Fibroblast of lung (primary cell): ENCODE measurements around the gene UBQLN1. TPM values are rescaled to one million over a fixed set of nuclear protein-coding genes. Genes with fewer than 3 reads are reported as not detected.

Experiments
- DNase-seq, 2 donors: peaks; one replicate each; pipeline versions ENCODE4 v3.0.0 to v3.0.0-alpha.2; 2010; ENCODE audit warnings: low read depth in 2 of 2
- H2AFZ ChIP-seq: 2 replicates; pipeline ENCODE4 v1.5.1; 2012; ENCODE audit warnings: low read length, control low read depth, inconsistent platforms
- H3K27ac ChIP-seq: 2 replicates; pipeline ENCODE4 v1.5.1; 2011; ENCODE audit warnings: low read length, control low read depth; ENCODE audit not compliant: insufficient read depth
- H3K27me3 ChIP-seq: 2 replicates; pipeline ENCODE4 v1.5.1; 2011; ENCODE audit warnings: mild to moderate bottlenecking, low read length; ENCODE audit not compliant: control insufficient read depth, insufficient read depth
- H3K36me3 ChIP-seq: 2 replicates; pipeline ENCODE4 v1.5.1; 2011; ENCODE audit warnings: low read length; ENCODE audit not compliant: control insufficient read depth, insufficient read depth
- H3K4me1 ChIP-seq: 2 replicates; pipeline ENCODE4 v1.5.1; 2011; ENCODE audit warnings: low read length; ENCODE audit not compliant: control insufficient read depth, insufficient read depth; ENCODE audit errors: extremely low read depth
- H3K4me2 ChIP-seq: 2 replicates; pipeline ENCODE4 v1.5.1; 2011; ENCODE audit warnings: low read length, control low read depth; ENCODE audit not compliant: insufficient read depth; ENCODE audit errors: extremely low read depth
- H3K4me3 ChIP-seq, 4 experiments: fragments of 200-600 bp in 1 of 4; sonication (generic) in 1 of 4; replicated peaks in 1 of 4; 2 replicates each; pipeline ENCODE4 v1.5.1; 2011 to 2016; ENCODE audit warnings: low read length in 4 of 4, low read depth in 3 of 4, mild to moderate bottlenecking in 3 of 4, control low read depth in 2 of 4, inconsistent platforms in 1 of 4, mixed read lengths in 1 of 4; ENCODE audit not compliant: insufficient read depth in 1 of 4; ENCODE audit errors: control extremely low read depth in 1 of 4
- H3K79me2 ChIP-seq: 2 replicates; pipeline ENCODE4 v1.5.1; 2012; ENCODE audit warnings: mild to moderate bottlenecking, low read length, inconsistent platforms; ENCODE audit not compliant: control insufficient read depth, insufficient read depth
- H3K9ac ChIP-seq: 2 replicates; pipeline ENCODE4 v1.5.1; 2011; ENCODE audit warnings: mild to moderate bottlenecking, low read length, control low read depth; ENCODE audit not compliant: insufficient read depth
- H3K9me3 ChIP-seq: 2 replicates; pipeline ENCODE4 v1.5.1; 2012; ENCODE audit warnings: low read depth, low read length; ENCODE audit not compliant: control insufficient read depth, insufficient read depth
- H4K20me1 ChIP-seq: 2 replicates; pipeline ENCODE4 v1.5.1; 2011; ENCODE audit warnings: low read length; ENCODE audit not compliant: control insufficient read depth, insufficient read depth; ENCODE audit errors: extremely low read depth
- EZH2 ChIP-seq: IDR thresholded peaks from 2 replicates; pipeline ENCODE4 v1.5.1; 2012; ENCODE audit warnings: low read length, control low read depth, mild to moderate bottlenecking; ENCODE audit errors: missing control alignments
- polyA plus RNA-seq, 2 donors: library from polyadenylated mRNA; depleted of rRNA in 1 of 2; stranded (reverse) in 1 of 2; unstranded in 1 of 2; fragments of >200 nt; gene quantifications; 2 replicates each; pipeline ENCODE4 v1.2.1, GENCODE V29; 2011 to 2012; ENCODE audit warnings: missing spikeins in 1 of 2
- total RNA-seq: library from RNA; depleted of rRNA; stranded (reverse); fragments of >200 nt; gene quantifications from 2 replicates; pipeline ENCODE4 v1.2.1, GENCODE V29; 2014
- TF ChIP-seq, protein P1 (sequence below), 2 donors: IDR thresholded peaks in 1 of 2; conservative IDR thresholded peaks in 1 of 2; 1 replicate in 1 of 2; 2 replicates in 1 of 2; pipeline ENCODE4 v1.5.1; 2011 to 2012; ENCODE audit warnings: low read length in 2 of 2, control low read depth in 1 of 2, inconsistent platforms in 1 of 2, low read depth in 1 of 2, mild to moderate bottlenecking in 1 of 2

Gene UBQLN1
- total and polyA plus RNA-seq, 2 donors (not counting 1 experiment from before 2014, with no cell fraction given), result 130 to 141 TPM

DNA sequence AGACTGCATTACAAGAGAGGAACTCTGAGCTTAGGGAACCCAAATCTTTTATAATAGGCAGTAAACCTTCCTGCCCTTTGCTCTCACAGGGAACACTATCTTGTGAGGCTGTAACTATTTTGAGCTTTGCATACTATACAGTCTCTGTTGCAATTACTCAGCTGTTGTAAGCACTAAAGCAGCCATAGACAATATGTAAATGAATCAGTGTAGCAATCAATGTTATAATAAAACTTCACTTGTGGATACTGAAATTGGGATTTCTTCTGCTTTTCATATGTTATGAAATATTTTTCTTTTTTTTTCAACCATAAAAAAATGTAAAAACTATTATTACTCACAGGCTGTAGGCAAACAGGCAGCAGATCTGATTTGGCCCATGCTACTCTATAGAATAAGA, 16.7 kb upstream of the UBQLN1 start:
- H2AFZ ChIP-seq, result no peak overlapping the region
- TF ChIP-seq, protein P1, sequence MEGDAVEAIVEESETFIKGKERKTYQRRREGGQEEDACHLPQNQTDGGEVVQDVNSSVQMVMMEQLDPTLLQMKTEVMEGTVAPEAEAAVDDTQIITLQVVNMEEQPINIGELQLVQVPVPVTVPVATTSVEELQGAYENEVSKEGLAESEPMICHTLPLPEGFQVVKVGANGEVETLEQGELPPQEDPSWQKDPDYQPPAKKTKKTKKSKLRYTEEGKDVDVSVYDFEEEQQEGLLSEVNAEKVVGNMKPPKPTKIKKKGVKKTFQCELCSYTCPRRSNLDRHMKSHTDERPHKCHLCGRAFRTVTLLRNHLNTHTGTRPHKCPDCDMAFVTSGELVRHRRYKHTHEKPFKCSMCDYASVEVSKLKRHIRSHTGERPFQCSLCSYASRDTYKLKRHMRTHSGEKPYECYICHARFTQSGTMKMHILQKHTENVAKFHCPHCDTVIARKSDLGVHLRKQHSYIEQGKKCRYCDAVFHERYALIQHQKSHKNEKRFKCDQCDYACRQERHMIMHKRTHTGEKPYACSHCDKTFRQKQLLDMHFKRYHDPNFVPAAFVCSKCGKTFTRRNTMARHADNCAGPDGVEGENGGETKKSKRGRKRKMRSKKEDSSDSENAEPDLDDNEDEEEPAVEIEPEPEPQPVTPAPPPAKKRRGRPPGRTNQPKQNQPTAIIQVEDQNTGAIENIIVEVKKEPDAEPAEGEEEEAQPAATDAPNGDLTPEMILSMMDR (conservative IDR thresholded peaks at IDR 0.05 in 1 of 2, IDR thresholded peaks at IDR 0.05 in 1 of 2; ENCODE audit: low read depth in 1 of 2, low read length in 2 of 2), result no peak
- no peak for TF ChIP-seq EZH2
- H3K4me3 ChIP-seq, result no peak overlapping the region
- DNase-seq, result no peak
- H3K27ac ChIP-seq, result no peak overlapping the region
- H4K20me1 ChIP-seq, result no peaks in the 10 kb centered on the region
- H3K9ac ChIP-seq, result no peak overlapping the region
- H3K27me3 ChIP-seq, result no peaks in the 10 kb centered on the region
- no peaks in the 10 kb centered on the region for H3K9me3 ChIP-seq
- no peaks in the 10 kb centered on the region for H3K4me1 ChIP-seq
- H3K79me2 ChIP-seq, result no peaks in the 10 kb centered on the region
- H3K4me2 ChIP-seq, result no peak overlapping the region
- H3K36me3 ChIP-seq, result no peaks in the 10 kb centered on the region

DNA sequence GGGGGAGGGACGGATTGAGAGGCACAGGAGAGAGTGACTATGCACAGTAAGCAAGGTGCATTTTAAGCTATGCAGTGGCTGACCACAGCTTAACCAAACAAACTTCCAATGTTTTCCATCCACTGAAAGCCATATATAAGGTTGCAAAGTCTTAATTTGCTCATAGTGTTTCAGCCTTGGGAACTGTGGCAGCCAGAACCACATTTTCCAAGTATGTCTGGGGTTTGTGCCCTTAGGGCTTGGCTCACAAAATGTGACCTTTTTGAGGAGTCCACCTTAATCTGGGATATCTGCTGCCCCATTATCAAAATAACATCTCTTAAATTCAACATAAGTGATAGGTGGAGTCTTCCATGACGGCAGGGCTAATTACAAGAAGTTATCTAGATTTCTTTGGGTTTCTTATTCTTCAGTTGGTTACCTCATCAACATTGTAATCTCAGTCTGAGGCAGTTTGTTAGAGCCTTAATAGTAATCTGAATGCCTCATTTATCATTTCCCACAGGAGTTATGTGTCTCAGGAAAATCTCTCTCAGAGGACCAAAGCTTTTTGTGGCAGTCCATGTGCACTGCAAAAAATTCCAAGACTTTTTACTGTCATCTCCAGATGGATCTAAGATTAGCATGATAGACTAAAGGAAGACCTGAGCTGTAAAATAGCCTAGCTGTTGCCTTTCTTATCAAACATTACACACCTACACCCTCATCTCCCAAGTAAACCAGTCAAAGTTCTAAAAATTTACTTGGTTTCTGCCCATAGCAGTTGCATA, 15.2 kb upstream of the UBQLN1 start:
- Histone ChIP-seq H3K4me1 (no peaks in the 10 kb centered on the region), H3K4me2 (no peak overlapping the region), H4K20me1 (no peaks in the 10 kb centered on the region), H3K36me3 (no peaks in the 10 kb centered on the region), H3K27ac (no peak overlapping the region), H3K9ac (no peak overlapping the region), H2AFZ (no peak overlapping the region), H3K79me2 (no peaks in the 10 kb centered on the region), H3K27me3 (no peaks in the 10 kb centered on the region), H3K4me3 (no peak overlapping the region), H3K9me3 (no peaks in the 10 kb centered on the region)
- TF ChIP-seq, protein P1 (conservative IDR thresholded peaks at IDR 0.05 in 1 of 2, IDR thresholded peaks at IDR 0.05 in 1 of 2; ENCODE audit: low read depth in 1 of 2, low read length in 2 of 2), result no peak
- no peak for TF ChIP-seq EZH2
- peak in 1 of 2 donors; percentile 27 for DNase-seq

DNA sequence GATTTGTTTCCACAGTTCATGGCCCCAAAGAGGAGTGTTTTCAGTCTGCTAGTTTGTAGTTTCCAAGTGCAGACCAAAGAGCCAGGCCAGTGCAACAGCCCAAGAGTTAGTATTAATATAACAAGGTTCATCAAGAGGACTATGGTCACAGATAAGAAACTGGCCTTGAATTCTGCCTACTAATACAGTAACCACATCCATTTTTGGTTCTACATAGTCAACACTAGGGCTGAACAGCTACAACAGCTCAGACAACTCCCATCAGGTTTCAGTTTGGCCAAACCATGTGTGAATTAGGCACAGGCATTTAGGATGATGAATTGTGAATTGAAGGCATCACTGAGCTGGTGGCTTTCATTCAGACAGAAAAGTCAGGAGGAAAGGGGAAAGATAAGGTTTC, 13.8 kb upstream of the UBQLN1 start:
- no peaks in the 10 kb centered on the region for H3K9me3 ChIP-seq
- H3K36me3 ChIP-seq, result no peaks in the 10 kb centered on the region
- DNase-seq, result no peak
- no peak overlapping the region for H2AFZ ChIP-seq
- no peaks in the 10 kb centered on the region for H4K20me1 ChIP-seq
- H3K27ac ChIP-seq, result no peak overlapping the region
- H3K27me3 ChIP-seq, result no peaks in the 10 kb centered on the region
- H3K4me3 ChIP-seq, result no peak overlapping the region
- TF ChIP-seq, protein P1 (conservative IDR thresholded peaks at IDR 0.05 in 1 of 2, IDR thresholded peaks at IDR 0.05 in 1 of 2; ENCODE audit: low read depth in 1 of 2, low read length in 2 of 2), result no peak
- H3K4me1 ChIP-seq, result no peaks in the 10 kb centered on the region
- no peak overlapping the region for H3K4me2 ChIP-seq
- no peak overlapping the region for H3K9ac ChIP-seq
- no peaks in the 10 kb centered on the region for H3K79me2 ChIP-seq
